H9 (cell line): ENCODE results near the gene TNMD. TPM values are rescaled to one million over a fixed set of nuclear protein-coding genes. Genes with fewer than 3 reads are reported as not detected.

ENCODE experiments used
- DNase-seq: peaks from one replicate; pipeline ENCODE4 v3.0.0-alpha.2; 2017
- H2AFZ ChIP-seq: one replicate; pipeline ENCODE4 v1.6.1; 2013; ENCODE audit warnings: mild to moderate bottlenecking, low read length, control low read depth, moderate library complexity
- H2AK5ac ChIP-seq: 2 replicates; pipeline ENCODE4 v1.6.1; 2013; ENCODE audit warnings: low read length, control low read depth, mixed read lengths; ENCODE audit not compliant: insufficient read length
- H2BK120ac ChIP-seq: one replicate; pipeline ENCODE4 v1.6.1; 2013; ENCODE audit warnings: low read depth, mild to moderate bottlenecking, low read length, control low read depth, inconsistent platforms; ENCODE audit not compliant: poor library complexity, severe bottlenecking
- H2BK12ac ChIP-seq: 2 replicates; pipeline ENCODE4 v1.6.1; 2013; ENCODE audit warnings: low read length, control low read depth, mixed read lengths, low read depth; ENCODE audit not compliant: insufficient read length
- H2BK15ac ChIP-seq: 2 replicates; pipeline ENCODE4 v1.6.1; 2013; ENCODE audit warnings: low read depth, low read length, control low read depth
- H2BK20ac ChIP-seq: one replicate; pipeline ENCODE4 v1.6.1; 2013; ENCODE audit warnings: low read depth, mild to moderate bottlenecking, low read length, control low read depth, inconsistent platforms; ENCODE audit not compliant: poor library complexity, severe bottlenecking
- H2BK5ac ChIP-seq: 2 replicates; pipeline ENCODE4 v1.6.1; 2013; ENCODE audit warnings: low read length, control low read depth, mixed read lengths; ENCODE audit not compliant: insufficient read length
- H3K14ac ChIP-seq: 2 replicates; pipeline ENCODE4 v1.6.1; 2013; ENCODE audit warnings: low read length, control low read depth; ENCODE audit not compliant: insufficient read depth
- H3K18ac ChIP-seq: 2 replicates; pipeline ENCODE4 v1.6.1; 2013; ENCODE audit warnings: low read depth, mild to moderate bottlenecking, mixed read lengths, low read length, control low read depth; ENCODE audit not compliant: insufficient read length
- H3K23ac ChIP-seq: 2 replicates; pipeline ENCODE4 v1.6.1; 2013; ENCODE audit warnings: low read length, control low read depth, mixed read lengths, low read depth; ENCODE audit not compliant: insufficient read length
- H3K23me2 ChIP-seq: 2 replicates; pipeline ENCODE4 v1.6.1; 2013; ENCODE audit warnings: low read depth, mild to moderate bottlenecking, mixed read lengths, low read length, control low read depth; ENCODE audit not compliant: insufficient read length, poor library complexity, severe bottlenecking
- H3K27ac ChIP-seq: 2 replicates; pipeline ENCODE4 v1.5.1; 2013; ENCODE audit warnings: low read length, control low read depth, mixed read lengths, low read depth; ENCODE audit not compliant: insufficient read length
- H3K27me3 ChIP-seq: 2 replicates; pipeline ENCODE4 v1.6.1; 2013; ENCODE audit warnings: low read length, control low read depth, inconsistent platforms; ENCODE audit not compliant: insufficient read depth
- H3K4ac ChIP-seq: 2 replicates; pipeline ENCODE4 v1.6.1; 2013; ENCODE audit warnings: low read depth, mild to moderate bottlenecking, control low read depth, inconsistent platforms, low read length, moderate library complexity
- H3K4me1 ChIP-seq: 2 replicates; pipeline ENCODE4 v1.6.1; 2013; ENCODE audit warnings: low read length, control low read depth, inconsistent platforms; ENCODE audit not compliant: insufficient read depth
- H3K4me2 ChIP-seq: 2 replicates; pipeline ENCODE4 v1.6.1; 2013; ENCODE audit warnings: low read length, control low read depth, mixed read lengths; ENCODE audit not compliant: insufficient read length, insufficient read depth
- H3K56ac ChIP-seq: 2 replicates; pipeline ENCODE4 v1.6.1; 2013; ENCODE audit warnings: low read depth, mild to moderate bottlenecking, mixed read lengths, low read length, control low read depth; ENCODE audit not compliant: insufficient read length
- H3K79me1 ChIP-seq: 2 replicates; pipeline ENCODE4 v1.6.1; 2013; ENCODE audit warnings: low read depth, mild to moderate bottlenecking, moderate library complexity, low read length, control low read depth, inconsistent platforms; ENCODE audit not compliant: insufficient read depth, poor library complexity, severe bottlenecking
- H3K79me2 ChIP-seq: 2 replicates; pipeline ENCODE4 v1.6.1; 2013; ENCODE audit warnings: low read length, control low read depth, inconsistent platforms; ENCODE audit not compliant: insufficient read depth
- H3K9ac ChIP-seq: 2 replicates; pipeline ENCODE4 v1.6.1; 2013; ENCODE audit warnings: low read length, control low read depth, mixed read lengths; ENCODE audit not compliant: insufficient read length; ENCODE audit errors: extremely low read depth
- H3K9me3 ChIP-seq: one replicate; pipeline ENCODE4 v1.6.1; 2013; ENCODE audit warnings: low read depth, low read length, inconsistent platforms; ENCODE audit not compliant: control insufficient read depth
- H3T11ph ChIP-seq: one replicate; pipeline ENCODE4 v1.6.1; 2013; ENCODE audit warnings: mild to moderate bottlenecking, low read length, control low read depth, inconsistent platforms
- H4K20me1 ChIP-seq: one replicate; pipeline ENCODE4 v1.6.1; 2013; ENCODE audit not compliant: control insufficient read depth, insufficient read length, insufficient read depth
- H4K5ac ChIP-seq: 2 replicates; pipeline ENCODE4 v1.6.1; 2013; ENCODE audit warnings: low read depth, mild to moderate bottlenecking, mixed read lengths, low read length, control low read depth; ENCODE audit not compliant: insufficient read length
- H4K8ac ChIP-seq: replicated peaks from 2 replicates; pipeline ENCODE4 v1.6.1; 2013; ENCODE audit warnings: low read length, control low read depth, mixed read lengths, low read depth; ENCODE audit not compliant: insufficient read length
- H4K91ac ChIP-seq: 2 replicates; pipeline ENCODE4 v1.6.1; 2013; ENCODE audit warnings: low read depth, mild to moderate bottlenecking, moderate library complexity, mixed read lengths, low read length, control low read depth; ENCODE audit not compliant: insufficient read length
- H3K27ac Mint-ChIP-seq, 3 experiments: 2 replicates in 2 of 3; 3 replicates in 1 of 3; pipeline ENCODE4 v1.8.0; 2020 to 2021; ENCODE audit warnings: mixed read lengths in 3 of 3, mild to moderate bottlenecking in 1 of 3, moderate library complexity in 1 of 3
- H3K27me3 Mint-ChIP-seq: 2 replicates; pipeline ENCODE4 v1.8.0; 2021; ENCODE audit warnings: low read depth, mild to moderate bottlenecking, moderate library complexity, mixed read lengths
- H3K36me3 Mint-ChIP-seq, 3 experiments: 2 replicates in 2 of 3; 3 replicates in 1 of 3; pipeline ENCODE4 v1.8.0; 2020 to 2021; ENCODE audit warnings: low read depth in 3 of 3, mixed read lengths in 3 of 3; ENCODE audit not compliant: insufficient read depth in 1 of 3
- H3K4me1 Mint-ChIP-seq, 2 experiments: 2 replicates each; pipeline ENCODE4 v1.8.0; 2020; ENCODE audit warnings: mixed read lengths in 2 of 2
- H3K4me3 Mint-ChIP-seq, 2 experiments: 2 replicates in 1 of 2; 3 replicates in 1 of 2; pipeline ENCODE4 v1.8.0; 2020 to 2021; ENCODE audit warnings: mild to moderate bottlenecking in 2 of 2, mixed read lengths in 2 of 2, moderate library complexity in 1 of 2
- H3K9me3 Mint-ChIP-seq, 2 experiments: 2 replicates in 1 of 2; 3 replicates in 1 of 2; pipeline ENCODE4 v1.8.0; 2020; ENCODE audit warnings: mild to moderate bottlenecking in 2 of 2, mixed read lengths in 2 of 2, moderate library complexity in 1 of 2
- WGBS: extraction: QIAGEN DNeasy Blood & Tissue Kit; methylation state at CpG from one replicate; pipeline ENCODE4 v1.1.7; 2013; ENCODE audit warnings: missing lambda C conversion rate, low lambda C conversion rate, mixed read lengths; ENCODE audit not compliant: insufficient read length; ENCODE audit errors: extremely low coverage; 5-methylcytosine and 5-hydroxymethylcytosine counted together
- total RNA-seq: library from RNA; stranded (reverse); gene quantifications from 2 replicates; pipeline ENCODE4 v1.2.1, GENCODE V29; 2021
- TF ChIP-seq, protein P1 (sequence below): fragments of 200-600 bp; sonication (generic); conservative IDR thresholded peaks from 3 replicates; pipeline ENCODE4 v1.8.0; 2021; ENCODE audit warnings: antibody characterized with exemption, mild to moderate bottlenecking

The TNMD gene
- total RNA-seq, 1 experiment from 2014 or later: 1.7 TPM

DNA sequence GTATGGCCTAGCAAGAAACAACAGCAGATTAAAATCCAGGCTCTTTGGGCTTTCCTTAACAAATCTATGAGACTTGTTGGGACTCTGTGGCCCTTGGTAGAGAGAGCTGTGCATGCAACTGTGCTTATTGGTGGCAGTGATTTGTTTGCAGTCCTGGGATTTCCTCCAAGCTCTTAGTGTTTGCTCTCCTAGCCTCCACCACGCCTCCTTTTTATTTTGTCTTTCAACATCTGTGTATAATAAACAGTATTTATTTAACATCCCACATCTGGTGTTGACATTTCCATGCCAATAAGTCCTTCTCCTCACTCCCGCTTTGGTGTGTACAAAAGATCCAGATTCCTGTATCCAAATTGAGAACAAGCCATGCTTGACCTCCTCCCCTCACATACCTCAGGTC lies 3.1 kb downstream of the TNMD start:
- Histone ChIP-seq H2BK120ac (no peak overlapping the region), H3K27me3 (no peaks in the 10 kb centered on the region), H3K79me1 (no peaks in the 10 kb centered on the region), H3T11ph (no peak overlapping the region), H2BK15ac (no peak overlapping the region), H3K9ac (no peak overlapping the region), H3K4me2 (no peak overlapping the region), H3K4me1 (peaks cover 8% of the 10 kb centered on the region; the same call in 1 of the 2 replicates), H3K18ac (no peak overlapping the region), H3K9me3 (no peaks in the 10 kb centered on the region), H4K5ac (no peak overlapping the region), H3K4ac (no peak overlapping the region), H2BK12ac (no peak overlapping the region), H4K8ac (no peak overlapping the region), H2BK5ac (no peak overlapping the region), H3K14ac (no peak overlapping the region), H2BK20ac (no peak overlapping the region), H3K27ac (no peak overlapping the region), H3K56ac (no peak overlapping the region), H2AK5ac (no peak overlapping the region), H4K20me1 (no peaks in the 10 kb centered on the region), H2AFZ (no peak overlapping the region), H4K91ac (no peak overlapping the region), H3K23me2 (no peaks in the 10 kb centered on the region), H3K79me2 (no peaks in the 10 kb centered on the region), H3K23ac (no peak overlapping the region)
- DNase-seq: no peak
- no CpG with 5 or more reads among the region's 2 CpGs for WGBS
- Mint-ChIP-seq H3K27me3 (peaks cover 10% of the 10 kb centered on the region), H3K4me3 (no peak overlapping the region), H3K27ac (no peak overlapping the region), H3K36me3 (no peaks in the 10 kb centered on the region), H3K9me3 (peaks cover 0 to 51% of the 10 kb centered on the region in 2 experiments; a peak in 2 of 5 replicates), H3K4me1 (peaks cover 3 to 10% of the 10 kb centered on the region in 2 experiments)
- TF ChIP-seq, protein P1, sequence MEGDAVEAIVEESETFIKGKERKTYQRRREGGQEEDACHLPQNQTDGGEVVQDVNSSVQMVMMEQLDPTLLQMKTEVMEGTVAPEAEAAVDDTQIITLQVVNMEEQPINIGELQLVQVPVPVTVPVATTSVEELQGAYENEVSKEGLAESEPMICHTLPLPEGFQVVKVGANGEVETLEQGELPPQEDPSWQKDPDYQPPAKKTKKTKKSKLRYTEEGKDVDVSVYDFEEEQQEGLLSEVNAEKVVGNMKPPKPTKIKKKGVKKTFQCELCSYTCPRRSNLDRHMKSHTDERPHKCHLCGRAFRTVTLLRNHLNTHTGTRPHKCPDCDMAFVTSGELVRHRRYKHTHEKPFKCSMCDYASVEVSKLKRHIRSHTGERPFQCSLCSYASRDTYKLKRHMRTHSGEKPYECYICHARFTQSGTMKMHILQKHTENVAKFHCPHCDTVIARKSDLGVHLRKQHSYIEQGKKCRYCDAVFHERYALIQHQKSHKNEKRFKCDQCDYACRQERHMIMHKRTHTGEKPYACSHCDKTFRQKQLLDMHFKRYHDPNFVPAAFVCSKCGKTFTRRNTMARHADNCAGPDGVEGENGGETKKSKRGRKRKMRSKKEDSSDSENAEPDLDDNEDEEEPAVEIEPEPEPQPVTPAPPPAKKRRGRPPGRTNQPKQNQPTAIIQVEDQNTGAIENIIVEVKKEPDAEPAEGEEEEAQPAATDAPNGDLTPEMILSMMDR: no peak
